Left hindlimb (tissue), 1 donor: ENCODE measurements around the gene SLC44A3.

Experiments
- DNase-seq: peaks from one replicate; pipeline ENCODE4 v3.0.0-alpha.2; 2018

The SLC44A3 gene

GRCh38 chr1:94874423-94874822 is 54.3 kb downstream of the SLC44A3 start:
- no peak for DNase-seq

- no peak for DNase-seq
These were observed 55.6 kb downstream of the SLC44A3 start for GRCh38 chr1:94875794-94876193.

GRCh38 chr1:94876362-94876761 is 56.2 kb downstream of the SLC44A3 start:
- DNase-seq, result no peak

- DNase-seq, result no peak
These were observed 58.2 kb downstream of the SLC44A3 start for GRCh38 chr1:94878329-94878728.

GRCh38 chr1:94883691-94884090 is 63.5 kb downstream of the SLC44A3 start:
- no peak for DNase-seq

- DNase-seq, result peak; percentile 81
These were observed 63.9 kb downstream of the SLC44A3 start for GRCh38 chr1:94884106-94884505.

- no peak for DNase-seq
These were observed 64.3 kb downstream of the SLC44A3 start for GRCh38 chr1:94884507-94884906.

- no peak for DNase-seq
These were observed 66.2 kb downstream of the SLC44A3 start for GRCh38 chr1:94886361-94886760.

- DNase-seq, result no peak
These were observed 66.9 kb downstream of the SLC44A3 start for GRCh38 chr1:94887106-94887505.

GRCh38 chr1:94887603-94888171 is 67.5 kb downstream of the SLC44A3 start:
- no peak for DNase-seq

GRCh38 chr1:94888201-94888600 is 68.0 kb downstream of the SLC44A3 start:
- no peak for DNase-seq

- DNase-seq, result no peak
These were observed 72.6 kb downstream of the SLC44A3 start for GRCh38 chr1:94892604-94893254.

- DNase-seq, result no peak
These were observed 74.5 kb downstream of the SLC44A3 start for GRCh38 chr1:94894630-94895029.

- no peak for DNase-seq
These were observed 75.4 kb downstream of the SLC44A3 start for GRCh38 chr1:94895518-94895917.

- no peak for DNase-seq
These were observed 78.6 kb downstream of the SLC44A3 start for GRCh38 chr1:94898491-94899385.

- DNase-seq, result no peak
These were observed 79.6 kb downstream of the SLC44A3 start for GRCh38 chr1:94899756-94900155.

GRCh38 chr1:94901841-94902240 is 81.7 kb downstream of the SLC44A3 start:
- DNase-seq, result no peak

GRCh38 chr1:94903280-94904009 is 83.3 kb downstream of the SLC44A3 start:
- DNase-seq, result no peak

GRCh38 chr1:94905207-94905606 is 85.0 kb downstream of the SLC44A3 start:
- DNase-seq, result no peak

- no peak for DNase-seq
These were observed 86.2 kb downstream of the SLC44A3 start for GRCh38 chr1:94906382-94906781.

GRCh38 chr1:94907136-94907535 is 87.0 kb downstream of the SLC44A3 start:
- DNase-seq, result no peak

GRCh38 chr1:94908190-94908589 is 88.0 kb downstream of the SLC44A3 start:
- no peak for DNase-seq

GRCh38 chr1:94908965-94909364 is 88.8 kb downstream of the SLC44A3 start:
- no peak for DNase-seq
